T-helper 1 cell treated with Interleukin-12 subunit alpha and Interleukin-12 subunit beta and Interleukin-4 antibody, amounts not matched to agents 30 μg/mL and 1 μg/mL, for 36 hours (primary cell): ENCODE results near the gene CDK9.
"Not testable (repeated sequence)": the region's sequence is repeated elsewhere in the genome, so short reads cannot be mapped to it uniquely, and the experiment has no call there.

ENCODE experiments used
- H3K27ac Mint-ChIP-seq: one replicate; pipeline ENCODE4 v1.8.0; 2021; ENCODE audit warnings: mild to moderate bottlenecking, mixed read lengths
- H3K27me3 Mint-ChIP-seq: one replicate; pipeline ENCODE4 v1.8.0; 2021; ENCODE audit warnings: low read depth, mixed read lengths
- H3K36me3 Mint-ChIP-seq: one replicate; pipeline ENCODE4 v1.8.0; 2021; ENCODE audit warnings: low read depth, mixed read lengths
- H3K4me1 Mint-ChIP-seq: one replicate; pipeline ENCODE4 v1.8.0; 2021; ENCODE audit warnings: low read depth, mixed read lengths
- H3K4me3 Mint-ChIP-seq: one replicate; pipeline ENCODE4 v1.8.0; 2021; ENCODE audit warnings: mild to moderate bottlenecking, moderate library complexity, mixed read lengths
- H3K9me3 Mint-ChIP-seq: one replicate; pipeline ENCODE4 v1.8.0; 2021; ENCODE audit warnings: mixed read lengths

CDK9 gene

GRCh38 chr9:127770583-127770904 is 15.3 kb upstream of the CDK9 start:
- peaks cover 53% of the 10 kb centered on the region for H3K4me1 Mint-ChIP-seq
- H3K27ac Mint-ChIP-seq, result peak overlapping the region; percentile 81
- H3K27me3 Mint-ChIP-seq, result no peaks in the 10 kb centered on the region
- no peaks in the 10 kb centered on the region for H3K9me3 Mint-ChIP-seq
- H3K4me3 Mint-ChIP-seq, result peak overlapping the region; percentile 86
- peaks cover 46% of the 10 kb centered on the region for H3K36me3 Mint-ChIP-seq

- no peaks in the 10 kb centered on the region for H3K9me3 Mint-ChIP-seq
- H3K27ac Mint-ChIP-seq, result peak overlapping the region; percentile 81
- peaks cover 50% of the 10 kb centered on the region for H3K4me1 Mint-ChIP-seq
- peaks cover 42% of the 10 kb centered on the region for H3K36me3 Mint-ChIP-seq
- peak overlapping the region; percentile 86 for H3K4me3 Mint-ChIP-seq
- H3K27me3 Mint-ChIP-seq, result no peaks in the 10 kb centered on the region
Measured at GRCh38 chr9:127770905-127771569, 14.8 kb upstream of the CDK9 start.

GRCh38 chr9:127771570-127772189 is 14.2 kb upstream of the CDK9 start:
- Mint-ChIP-seq H3K36me3 (peaks cover 41% of the 10 kb centered on the region), H3K4me3 (peak overlapping the region; percentile 86), H3K4me1 (peaks cover 46% of the 10 kb centered on the region), H3K27me3 (no peaks in the 10 kb centered on the region), H3K27ac (peak overlapping the region; percentile 81), H3K9me3 (no peaks in the 10 kb centered on the region)

GRCh38 chr9:127772603-127773002 is 13.2 kb upstream of the CDK9 start:
- Mint-ChIP-seq H3K27ac (no peak overlapping the region), H3K27me3 (no peaks in the 10 kb centered on the region), H3K4me1 (peaks cover 41% of the 10 kb centered on the region), H3K4me3 (peak overlapping the region; percentile 17), H3K9me3 (no peaks in the 10 kb centered on the region), H3K36me3 (peaks cover 37% of the 10 kb centered on the region)

- Mint-ChIP-seq H3K27me3 (no peaks in the 10 kb centered on the region), H3K4me1 (peaks cover 43% of the 10 kb centered on the region), H3K27ac (peak overlapping the region; percentile 4), H3K4me3 (no peak overlapping the region), H3K36me3 (peaks cover 38% of the 10 kb centered on the region), H3K9me3 (no peaks in the 10 kb centered on the region)
Measured at GRCh38 chr9:127773272-127773671, 12.6 kb upstream of the CDK9 start.

GRCh38 chr9:127773981-127774380 is 11.9 kb upstream of the CDK9 start:
- Mint-ChIP-seq H3K4me3 (peak overlapping the region; percentile 57), H3K27ac (peak overlapping the region; percentile 80), H3K27me3 (no peaks in the 10 kb centered on the region), H3K36me3 (peaks cover 33% of the 10 kb centered on the region), H3K9me3 (no peaks in the 10 kb centered on the region), H3K4me1 (peaks cover 37% of the 10 kb centered on the region)

- Mint-ChIP-seq H3K9me3 (no peaks in the 10 kb centered on the region), H3K4me1 (peaks cover 31% of the 10 kb centered on the region), H3K27me3 (no peaks in the 10 kb centered on the region), H3K36me3 (peaks cover 25% of the 10 kb centered on the region), H3K4me3 (peak overlapping the region; percentile 100), H3K27ac (peak overlapping the region; percentile 100)
Measured at GRCh38 chr9:127776195-127776923, 9.5 kb upstream of the CDK9 start.

- Mint-ChIP-seq H3K9me3 (no peaks in the 10 kb centered on the region), H3K4me3 (peak overlapping the region; percentile 100), H3K36me3 (peaks cover 22% of the 10 kb centered on the region), H3K4me1 (peaks cover 30% of the 10 kb centered on the region), H3K27me3 (no peaks in the 10 kb centered on the region), H3K27ac (peak overlapping the region; percentile 100)
Measured at GRCh38 chr9:127776924-127777289, 8.9 kb upstream of the CDK9 start.

GRCh38 chr9:127777368-127777980 is 8.4 kb upstream of the CDK9 start:
- Mint-ChIP-seq H3K9me3 (no peaks in the 10 kb centered on the region), H3K4me1 (peaks cover 30% of the 10 kb centered on the region), H3K4me3 (peak overlapping the region; percentile 100), H3K27ac (peak overlapping the region; percentile 100), H3K36me3 (peaks cover 22% of the 10 kb centered on the region), H3K27me3 (no peaks in the 10 kb centered on the region)

GRCh38 chr9:127778280-127779135 is 7.3 kb upstream of the CDK9 start, which contains the start of gene SH2D3C:
Gene SH2D3C, minus strand, starts transcription at chr9:127778666. Its CDS starts 39 bp downstream, at chr9:127778627.
- no peaks in the 10 kb centered on the region for H3K9me3 Mint-ChIP-seq
- H3K36me3 Mint-ChIP-seq, result peaks cover 23% of the 10 kb centered on the region
- H3K27me3 Mint-ChIP-seq, result no peaks in the 10 kb centered on the region
- H3K4me3 Mint-ChIP-seq, result peak within 1 kb of the TSS; percentile 100
- peak within 1 kb of the TSS; percentile 100 for H3K27ac Mint-ChIP-seq
- H3K4me1 Mint-ChIP-seq, result peaks cover 40% of the 10 kb centered on the region

GRCh38 chr9:127779136-127779981 is 6.5 kb upstream of the CDK9 start:
- peaks cover 45% of the 10 kb centered on the region for H3K4me1 Mint-ChIP-seq
- peaks cover 16% of the 10 kb centered on the region for H3K36me3 Mint-ChIP-seq
- no peaks in the 10 kb centered on the region for H3K27me3 Mint-ChIP-seq
- H3K27ac Mint-ChIP-seq, result peak overlapping the region; percentile 99
- H3K9me3 Mint-ChIP-seq, result no peaks in the 10 kb centered on the region
- peak overlapping the region; percentile 100 for H3K4me3 Mint-ChIP-seq

GRCh38 chr9:127780126-127780885 is 5.5 kb upstream of the CDK9 start:
- Mint-ChIP-seq H3K4me1 (peaks cover 48% of the 10 kb centered on the region), H3K36me3 (peaks cover 15% of the 10 kb centered on the region), H3K9me3 (no peaks in the 10 kb centered on the region), H3K27ac (peak overlapping the region; percentile 52), H3K4me3 (no peak overlapping the region), H3K27me3 (no peaks in the 10 kb centered on the region)

GRCh38 chr9:127780909-127781308 is 4.9 kb upstream of the CDK9 start:
- not testable (repeated sequence) for H3K4me3 Mint-ChIP-seq, H3K9me3 Mint-ChIP-seq, H3K27me3 Mint-ChIP-seq, H3K27ac Mint-ChIP-seq
- Mint-ChIP-seq H3K4me1 (peaks cover 48% of the 10 kb centered on the region), H3K36me3 (peaks cover 15% of the 10 kb centered on the region)
